ENCODE results near the gene H2BK1. TPM values are rescaled to one million over a fixed set of nuclear protein-coding genes. Genes with fewer than 3 reads are reported as not detected.

The H2BK1 gene
- total RNA-seq, 2 experiments from 2014 or later: not detected

DNA sequence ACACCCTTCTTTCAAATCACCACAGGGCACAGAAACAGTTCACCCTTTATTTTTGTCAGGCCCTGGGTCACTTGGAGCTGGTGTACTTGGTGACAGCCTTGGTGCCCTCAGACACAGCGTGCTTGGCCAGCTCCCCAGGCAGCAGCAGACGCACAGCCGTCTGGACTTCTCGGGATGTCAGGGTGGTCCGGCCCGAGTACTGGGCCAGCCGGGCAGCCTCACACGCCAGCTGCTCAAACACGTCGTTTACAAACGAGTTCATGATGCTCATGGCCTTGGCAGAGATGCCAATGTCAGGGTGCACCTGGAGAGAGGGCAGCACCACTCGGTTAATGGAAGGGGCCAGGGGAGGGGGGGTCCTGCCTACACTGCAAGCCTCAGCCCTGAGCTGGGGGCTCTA, 2.5 kb downstream of the H2BK1 start:
- no peak overlapping the region for H3K4me3 Mint-ChIP-seq
- ATAC-seq (ENCODE audit: poor library complexity) (no peak), DNase-seq (no peak)
- Histone ChIP-seq H3K9me3 (ENCODE audit: control insufficient read depth in 1 of 2, insufficient read depth in 1 of 2, low read length in 2 of 2) (no peaks in the 10 kb centered on the region), H3K4me1 (ENCODE audit: insufficient read depth, low read length) (peaks cover 58% of the 10 kb centered on the region), H3K27ac (ENCODE audit: low read depth in 1 of 2, low read length in 2 of 2) (peak overlapping the region in 1 of 2 donors; percentile 65), H3K36me3 (ENCODE audit: insufficient read depth, low read length) (peaks cover 4% of the 10 kb centered on the region), H3K27me3 (ENCODE audit: control insufficient read depth in 1 of 2, insufficient read depth in 2 of 2, low read length in 2 of 2) (no peaks in the 10 kb centered on the region), H3K4me3 (ENCODE audit: low read length) (no peak overlapping the region)
- peaks cover 17% of the 10 kb centered on the region for H3K36me3 Mint-ChIP-seq (ENCODE audit: low read depth)
- ChIA-PET POLR2A (interaction anchor here (0.8 to 2.8 kb wide), 4 partner anchors 9 to 69 kb away, joined by 3 to 14 read pairs (median 4); partner anchors contain the start of genes ABCF2 and CHPF2), CTCF (interaction anchor here (1.4 to 2.0 kb wide), 2 partner anchors 36 to 84 kb away, joined by 5 to 9 read pairs; no protein-coding TSS in a partner anchor)
- peak overlapping the region; percentile 71 for H3K27ac Mint-ChIP-seq
- no peaks in the 10 kb centered on the region for H3K27me3 Mint-ChIP-seq
- no peaks in the 10 kb centered on the region for H3K9me3 Mint-ChIP-seq
- intact Hi-C loops (cut with DNase I, micrococcal nuclease): loop anchor here in 1 of 2 experiments (2.0 kb wide), 1 partner anchor 19 kb away; the partner anchor contains the start of gene ABCF2
- H3K4me1 Mint-ChIP-seq (ENCODE audit: low read depth): peaks cover 28% of the 10 kb centered on the region
- TF ChIP-seq, protein P1, sequence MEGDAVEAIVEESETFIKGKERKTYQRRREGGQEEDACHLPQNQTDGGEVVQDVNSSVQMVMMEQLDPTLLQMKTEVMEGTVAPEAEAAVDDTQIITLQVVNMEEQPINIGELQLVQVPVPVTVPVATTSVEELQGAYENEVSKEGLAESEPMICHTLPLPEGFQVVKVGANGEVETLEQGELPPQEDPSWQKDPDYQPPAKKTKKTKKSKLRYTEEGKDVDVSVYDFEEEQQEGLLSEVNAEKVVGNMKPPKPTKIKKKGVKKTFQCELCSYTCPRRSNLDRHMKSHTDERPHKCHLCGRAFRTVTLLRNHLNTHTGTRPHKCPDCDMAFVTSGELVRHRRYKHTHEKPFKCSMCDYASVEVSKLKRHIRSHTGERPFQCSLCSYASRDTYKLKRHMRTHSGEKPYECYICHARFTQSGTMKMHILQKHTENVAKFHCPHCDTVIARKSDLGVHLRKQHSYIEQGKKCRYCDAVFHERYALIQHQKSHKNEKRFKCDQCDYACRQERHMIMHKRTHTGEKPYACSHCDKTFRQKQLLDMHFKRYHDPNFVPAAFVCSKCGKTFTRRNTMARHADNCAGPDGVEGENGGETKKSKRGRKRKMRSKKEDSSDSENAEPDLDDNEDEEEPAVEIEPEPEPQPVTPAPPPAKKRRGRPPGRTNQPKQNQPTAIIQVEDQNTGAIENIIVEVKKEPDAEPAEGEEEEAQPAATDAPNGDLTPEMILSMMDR (IDR thresholded peaks at IDR 0.05): no peak

DNA sequence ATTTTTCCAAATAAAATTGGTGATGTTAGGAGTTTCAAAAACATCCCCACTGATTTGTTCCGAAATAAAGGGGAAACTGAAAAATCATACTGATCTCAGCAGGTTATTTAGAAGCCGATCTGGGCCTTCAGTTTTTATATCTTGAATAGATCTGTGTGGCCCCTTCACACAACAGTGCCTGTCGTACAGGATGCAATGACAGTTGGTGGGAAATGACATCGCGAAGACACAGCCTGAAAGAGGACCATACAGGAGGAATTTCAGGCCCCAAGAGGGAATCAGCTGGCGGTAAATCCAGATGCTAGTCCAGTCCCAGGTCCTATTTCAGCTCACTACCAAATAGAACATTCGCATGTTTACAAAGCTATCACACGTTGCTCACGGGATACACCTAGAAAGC, 3.0 kb downstream of the H2BK1 start:
- Histone ChIP-seq H3K27ac (ENCODE audit: low read depth in 1 of 2, low read length in 2 of 2) (peak overlapping the region in 1 of 2 donors; percentile 65), H3K27me3 (ENCODE audit: control insufficient read depth in 1 of 2, insufficient read depth in 2 of 2, low read length in 2 of 2) (no peaks in the 10 kb centered on the region), H3K4me3 (ENCODE audit: low read length) (no peak overlapping the region), H3K9me3 (ENCODE audit: control insufficient read depth in 1 of 2, insufficient read depth in 1 of 2, low read length in 2 of 2) (no peaks in the 10 kb centered on the region), H3K4me1 (ENCODE audit: insufficient read depth, low read length) (peaks cover 58% of the 10 kb centered on the region), H3K36me3 (ENCODE audit: insufficient read depth, low read length) (peaks cover 4% of the 10 kb centered on the region)
- peak in 3 of 14 experiments; percentile 11 to 52 (median 46) for DNase-seq
- H3K4me3 Mint-ChIP-seq: peak overlapping the region; percentile 45
- peak overlapping the region; percentile 71 for H3K27ac Mint-ChIP-seq
- H3K36me3 Mint-ChIP-seq (ENCODE audit: low read depth): peaks cover 14% of the 10 kb centered on the region
- ChIA-PET POLR2A (interaction anchor here (0.8 to 2.8 kb wide), 6 partner anchors 9 to 179 kb away, joined by 3 to 14 read pairs (median 4); partner anchors contain the start of genes ABCB8, ABCF2 and CHPF2), CTCF (interaction anchor here (0.7 to 2.0 kb wide), 4 partner anchors 17 to 83 kb away, joined by 3 to 9 read pairs (median 5); no protein-coding TSS in a partner anchor)
- H3K9me3 Mint-ChIP-seq: no peaks in the 10 kb centered on the region
- peak; percentile 61 for ATAC-seq (ENCODE audit: poor library complexity)
- intact Hi-C loops (cut with DNase I, micrococcal nuclease): loop anchor here in 1 of 2 experiments (2.0 kb wide), 1 partner anchor 19 kb away; the partner anchor contains the start of gene ABCF2
- TF ChIP-seq, protein P1 (IDR thresholded peaks at IDR 0.05): no peak
- H3K4me1 Mint-ChIP-seq (ENCODE audit: low read depth): peaks cover 28% of the 10 kb centered on the region
- no peaks in the 10 kb centered on the region for H3K27me3 Mint-ChIP-seq

DNA sequence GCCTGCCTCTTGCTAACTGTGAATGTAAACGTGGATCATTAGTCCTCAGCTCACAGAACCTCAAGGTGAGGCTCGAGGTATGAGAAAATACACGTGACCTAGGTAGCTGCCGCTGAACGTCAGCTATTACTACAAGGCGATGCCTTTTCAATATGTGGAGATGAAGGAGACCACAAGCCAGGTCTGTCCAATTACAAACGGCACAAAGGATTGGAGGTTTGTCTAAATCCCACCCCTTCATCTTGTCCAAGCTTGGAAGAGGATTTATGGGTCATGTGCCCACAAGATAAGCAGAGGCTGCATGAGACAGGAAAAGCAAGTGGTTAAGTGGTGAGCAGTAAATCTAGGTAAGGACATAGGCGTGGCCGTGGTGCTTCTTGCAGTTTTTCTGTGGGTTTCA, 3.4 kb downstream of the H2BK1 start:
- Histone ChIP-seq H3K9me3 (ENCODE audit: control insufficient read depth in 1 of 2, insufficient read depth in 1 of 2, low read length in 2 of 2) (no peaks in the 10 kb centered on the region), H3K4me1 (ENCODE audit: insufficient read depth, low read length) (peaks cover 58% of the 10 kb centered on the region), H3K4me3 (ENCODE audit: low read length) (no peak overlapping the region), H3K36me3 (ENCODE audit: insufficient read depth, low read length) (peaks cover 4% of the 10 kb centered on the region), H3K27me3 (ENCODE audit: control insufficient read depth in 1 of 2, insufficient read depth in 2 of 2, low read length in 2 of 2) (no peaks in the 10 kb centered on the region), H3K27ac (ENCODE audit: low read depth in 1 of 2, low read length in 2 of 2) (peak overlapping the region in 1 of 2 donors; percentile 70)
- DNase-seq (peak in 5 of 14 experiments; percentile 19 to 84 (median 71)), ATAC-seq (ENCODE audit: poor library complexity) (peak; percentile 83)
- no peaks in the 10 kb centered on the region for H3K27me3 Mint-ChIP-seq
- CTCF ChIA-PET: interaction anchor here (0.7 to 2.0 kb wide), 4 partner anchors 17 to 39 kb away, joined by 3 to 9 read pairs (median 4); no protein-coding TSS in a partner anchor
- POLR2A ChIA-PET: interaction anchor here (0.9 to 2.8 kb wide), 5 partner anchors 9 to 179 kb away, joined by 3 to 14 read pairs (median 4); partner anchors contain the start of genes ABCB8 and ABCF2
- TF ChIP-seq, protein P1 (IDR thresholded peaks at IDR 0.05): no peak
- H3K36me3 Mint-ChIP-seq (ENCODE audit: low read depth): peaks cover 10% of the 10 kb centered on the region
- peaks cover 28% of the 10 kb centered on the region for H3K4me1 Mint-ChIP-seq (ENCODE audit: low read depth)
- intact Hi-C loops (cut with DNase I, micrococcal nuclease): loop anchor here in 1 of 2 experiments (2.0 kb wide), 1 partner anchor 20 kb away; the partner anchor contains the start of gene ABCF2
- H3K27ac Mint-ChIP-seq: peak overlapping the region; percentile 71
- H3K9me3 Mint-ChIP-seq: no peaks in the 10 kb centered on the region
- H3K4me3 Mint-ChIP-seq: peak overlapping the region; percentile 45

All from CD4-positive, alpha-beta T cell (primary cell).